Tibial nerve (tissue), 4 donors: ENCODE measurements around the gene NDC1.

Experiments used
- CTCF ChIP-seq, 5 experiments: fragments of 200-600 bp in 3 of 5; fragments of 450-650 bp in 2 of 5; sonication (generic) in 3 of 5; IDR thresholded peaks; one replicate each; pipeline ENCODE4 v1.5.1; 2016 to 2019; ENCODE audit warnings: antibody characterized with exemption in 5 of 5, mild to moderate bottlenecking in 3 of 5, moderate library complexity in 2 of 5
- EP300 ChIP-seq, 2 donors: sonication (generic); formaldehyde crosslinking; IDR thresholded peaks; one replicate each; pipeline ENCODE4 v1.6.1; 2017; ENCODE audit warnings: antibody characterized with exemption in 2 of 2, mild to moderate bottlenecking in 1 of 2
- POLR2A ChIP-seq, 2 donors: fragments of 450-650 bp; IDR thresholded peaks; one replicate each; pipeline ENCODE4 v1.6.1; 2017; ENCODE audit warnings: antibody characterized with exemption in 2 of 2, mild to moderate bottlenecking in 2 of 2, moderate library complexity in 2 of 2

DNA sequence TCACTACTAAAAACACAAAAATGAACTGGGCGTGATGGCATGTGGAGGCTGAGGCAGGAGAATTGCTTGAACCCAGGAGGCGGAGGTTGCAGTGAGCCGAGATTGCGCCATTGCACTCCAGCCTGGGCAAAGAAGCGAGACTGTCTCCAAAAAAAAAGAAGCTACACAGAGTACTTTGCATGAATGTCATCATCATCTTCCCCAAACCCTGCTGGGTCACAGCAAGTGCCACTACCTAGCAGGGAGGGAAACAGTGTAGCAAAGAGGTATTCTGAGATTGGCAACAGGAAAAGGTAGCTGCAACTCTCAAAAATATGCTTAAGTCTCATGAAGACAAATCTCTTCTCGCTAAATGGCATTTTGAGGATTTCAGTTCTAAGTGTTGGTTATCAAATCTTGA is 12.8 kb downstream of the NDC1 start:
- TF ChIP-seq CTCF (IDR thresholded peaks at IDR 0.05) = no peak
- TF ChIP-seq POLR2A (IDR thresholded peaks at IDR 0.05) = no peak
- no peak for TF ChIP-seq EP300 (IDR thresholded peaks at IDR 0.05)
